ENCODE data around the gene ARHGEF7. TPM values are rescaled to one million over a fixed set of nuclear protein-coding genes. Genes with fewer than 3 reads are reported as not detected.
"Not testable (repeated sequence)": the region's sequence is repeated elsewhere in the genome, so short reads cannot be mapped to it uniquely, and the experiment has no call there.

The ARHGEF7 gene
- total RNA-seq, 1 donor: 52.2 TPM

DNA sequence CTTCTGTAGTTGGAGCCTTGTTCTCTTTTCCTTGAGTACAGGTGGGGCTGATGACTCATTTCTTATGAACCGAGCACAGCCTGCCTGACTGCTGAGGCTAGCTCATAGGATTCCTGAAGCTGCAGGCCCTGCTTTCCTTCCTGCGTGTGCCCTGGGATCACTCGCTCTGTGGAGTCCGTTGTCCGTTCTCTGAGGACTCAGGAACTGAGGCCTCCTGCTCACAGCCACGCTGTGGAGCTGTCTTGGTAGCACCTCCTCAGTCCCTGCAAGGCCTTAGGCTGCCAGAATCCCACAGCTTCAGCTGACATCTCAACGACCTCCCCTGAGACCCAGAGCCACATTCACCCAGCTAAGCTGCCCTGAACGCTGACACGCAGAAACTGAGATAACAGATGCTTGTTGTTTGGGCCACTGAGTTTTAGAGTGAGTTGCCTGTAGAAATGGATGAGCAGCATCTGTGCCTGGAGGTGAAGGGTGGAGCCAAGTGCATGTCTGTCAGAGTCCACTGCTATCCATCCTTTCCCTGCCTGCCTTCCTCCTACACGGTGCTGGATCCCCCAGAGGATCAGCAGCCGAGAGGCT, 72.9 kb downstream of the ARHGEF7 start:
- DNase-seq (ENCODE audit: low read depth): peak; percentile 52
- TF ChIP-seq, protein P1, sequence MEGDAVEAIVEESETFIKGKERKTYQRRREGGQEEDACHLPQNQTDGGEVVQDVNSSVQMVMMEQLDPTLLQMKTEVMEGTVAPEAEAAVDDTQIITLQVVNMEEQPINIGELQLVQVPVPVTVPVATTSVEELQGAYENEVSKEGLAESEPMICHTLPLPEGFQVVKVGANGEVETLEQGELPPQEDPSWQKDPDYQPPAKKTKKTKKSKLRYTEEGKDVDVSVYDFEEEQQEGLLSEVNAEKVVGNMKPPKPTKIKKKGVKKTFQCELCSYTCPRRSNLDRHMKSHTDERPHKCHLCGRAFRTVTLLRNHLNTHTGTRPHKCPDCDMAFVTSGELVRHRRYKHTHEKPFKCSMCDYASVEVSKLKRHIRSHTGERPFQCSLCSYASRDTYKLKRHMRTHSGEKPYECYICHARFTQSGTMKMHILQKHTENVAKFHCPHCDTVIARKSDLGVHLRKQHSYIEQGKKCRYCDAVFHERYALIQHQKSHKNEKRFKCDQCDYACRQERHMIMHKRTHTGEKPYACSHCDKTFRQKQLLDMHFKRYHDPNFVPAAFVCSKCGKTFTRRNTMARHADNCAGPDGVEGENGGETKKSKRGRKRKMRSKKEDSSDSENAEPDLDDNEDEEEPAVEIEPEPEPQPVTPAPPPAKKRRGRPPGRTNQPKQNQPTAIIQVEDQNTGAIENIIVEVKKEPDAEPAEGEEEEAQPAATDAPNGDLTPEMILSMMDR (IDR thresholded peaks at IDR 0.05; ENCODE audit: insufficient read depth, low read depth, low read length): no peak
- H3K4me3 ChIP-seq (ENCODE audit: low read depth, low read length): no peak overlapping the region

DNA sequence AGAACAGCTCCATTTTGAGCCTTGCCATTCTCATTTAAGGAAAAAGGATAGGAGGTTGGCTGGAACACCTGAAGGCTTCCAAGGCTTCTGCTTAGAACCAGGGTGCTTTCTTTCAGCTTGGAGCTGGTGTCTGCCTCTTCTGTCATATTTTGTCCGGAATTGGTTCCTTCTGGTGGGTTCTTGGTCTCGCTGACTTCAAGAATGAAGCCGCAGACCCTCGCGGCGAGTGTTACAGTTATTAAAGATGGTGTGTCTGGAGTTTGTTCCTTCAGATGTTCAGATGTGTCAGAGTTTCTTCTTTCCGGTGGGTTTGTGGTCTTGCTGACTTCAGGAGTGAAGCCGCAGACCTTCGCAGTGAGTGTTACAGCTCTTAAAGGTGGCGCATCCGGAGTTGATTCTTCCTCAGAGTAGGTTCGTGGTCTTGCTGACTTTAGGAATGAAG, 74.0 kb downstream of the ARHGEF7 start:
- not testable (repeated sequence) for H3K4me3 ChIP-seq (ENCODE audit: low read depth, low read length)

DNA sequence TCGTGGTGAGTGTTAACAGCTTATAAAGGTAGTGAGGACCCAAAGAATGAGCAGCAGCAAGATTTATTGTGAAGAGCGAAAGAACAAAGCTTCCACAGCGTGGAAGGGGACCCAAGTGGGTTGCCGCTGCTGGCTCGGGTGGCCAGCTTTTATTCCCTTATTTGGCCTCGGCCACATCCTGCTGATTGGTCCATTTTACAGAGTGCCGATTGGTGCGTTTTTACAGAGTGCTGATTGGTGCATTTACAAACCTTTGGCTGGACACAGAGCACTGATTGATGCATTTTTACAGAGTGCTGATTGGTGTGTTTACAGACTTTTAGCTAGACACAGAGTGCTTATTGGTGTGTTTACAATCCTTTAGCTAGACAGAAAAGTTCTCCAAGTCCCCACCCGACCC, 74.4 kb downstream of the ARHGEF7 start:
- not testable (repeated sequence) for DNase-seq (ENCODE audit: low read depth)

More for the DNA sequence above, 74.0 kb downstream of the ARHGEF7 start:
- not testable (repeated sequence) for DNase-seq (ENCODE audit: low read depth)

DNA sequence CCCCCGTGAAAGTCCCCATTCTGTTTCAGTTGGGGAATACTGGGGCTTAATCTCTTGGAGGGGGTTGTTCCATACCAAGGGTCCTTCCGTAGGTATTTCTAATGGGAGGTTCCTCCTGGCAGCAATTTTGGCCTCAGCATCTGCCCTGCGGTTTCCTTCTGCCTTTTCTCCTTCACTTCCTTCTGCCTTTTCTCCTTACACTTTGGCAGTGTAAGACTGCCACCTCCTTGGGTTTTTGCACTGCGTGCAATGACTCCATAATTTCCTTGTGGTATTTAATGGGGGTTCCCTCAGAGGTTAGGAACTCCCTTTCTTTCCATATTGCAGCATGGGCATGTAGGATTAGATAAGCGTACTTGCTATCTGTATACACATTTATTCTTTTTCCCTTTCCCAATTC, 78.1 kb downstream of the ARHGEF7 start:
- DNase-seq (ENCODE audit: low read depth); H3K4me3 ChIP-seq (ENCODE audit: low read depth, low read length): not testable (repeated sequence)

More for the DNA sequence above, 74.4 kb downstream of the ARHGEF7 start:
- H3K4me3 ChIP-seq (ENCODE audit: low read depth, low read length): not testable (repeated sequence)

DNA sequence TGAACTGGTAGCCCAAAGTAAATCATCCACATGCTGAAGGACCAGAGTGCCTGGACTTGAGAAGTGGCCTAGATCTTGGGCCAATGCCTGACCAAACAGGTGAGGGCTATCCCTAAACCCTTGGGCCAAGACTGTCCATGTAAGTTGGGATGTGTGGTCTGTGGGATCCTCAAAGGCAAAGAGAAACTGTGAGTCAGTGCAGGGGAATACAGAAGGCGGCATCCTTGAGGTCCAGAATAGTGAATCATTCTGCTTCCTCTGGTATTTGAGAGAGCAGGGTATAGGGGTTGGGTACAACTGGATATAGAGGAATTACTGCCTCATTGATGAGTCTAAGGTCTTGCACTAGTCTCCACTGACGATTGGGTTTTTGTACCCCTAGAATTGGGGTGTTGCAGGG, 79.5 kb downstream of the ARHGEF7 start:
- H3K4me3 ChIP-seq (ENCODE audit: low read depth, low read length): not testable (repeated sequence)
- peak; percentile 42 for DNase-seq (ENCODE audit: low read depth)

DNA sequence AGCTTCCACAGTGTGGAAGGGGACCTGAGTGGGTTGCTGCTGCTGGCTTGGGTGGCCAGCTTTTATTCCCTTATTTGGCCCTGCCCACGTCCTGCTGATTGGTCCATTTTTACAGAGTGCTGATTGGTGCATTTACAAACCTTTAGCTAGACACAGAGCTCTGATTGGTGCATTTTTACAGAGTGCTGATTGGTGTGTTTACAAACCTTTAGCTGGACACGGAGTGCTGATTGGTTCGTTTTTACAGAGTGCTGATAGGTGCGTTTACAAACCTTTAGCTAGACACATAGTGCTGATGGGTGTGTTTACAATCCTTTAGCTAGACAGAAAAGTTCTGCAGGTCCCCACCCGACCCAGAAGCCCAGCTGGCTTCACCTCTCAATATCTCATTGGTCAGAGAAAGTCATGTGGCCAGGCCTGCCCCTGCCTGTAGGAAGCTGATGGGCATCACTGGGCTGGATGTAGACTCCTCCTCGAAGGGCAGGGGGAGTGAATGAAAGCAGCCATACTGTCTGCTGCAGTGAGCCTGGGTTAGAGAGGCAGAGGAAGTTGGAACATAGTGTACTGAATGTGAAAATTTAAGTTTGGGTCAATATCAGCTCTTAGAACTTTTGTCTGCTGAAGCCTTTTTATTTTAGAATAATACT, 83.7 kb downstream of the ARHGEF7 start:
- DNase-seq (ENCODE audit: low read depth); H3K4me3 ChIP-seq (ENCODE audit: low read depth, low read length): not testable (repeated sequence)

DNA sequence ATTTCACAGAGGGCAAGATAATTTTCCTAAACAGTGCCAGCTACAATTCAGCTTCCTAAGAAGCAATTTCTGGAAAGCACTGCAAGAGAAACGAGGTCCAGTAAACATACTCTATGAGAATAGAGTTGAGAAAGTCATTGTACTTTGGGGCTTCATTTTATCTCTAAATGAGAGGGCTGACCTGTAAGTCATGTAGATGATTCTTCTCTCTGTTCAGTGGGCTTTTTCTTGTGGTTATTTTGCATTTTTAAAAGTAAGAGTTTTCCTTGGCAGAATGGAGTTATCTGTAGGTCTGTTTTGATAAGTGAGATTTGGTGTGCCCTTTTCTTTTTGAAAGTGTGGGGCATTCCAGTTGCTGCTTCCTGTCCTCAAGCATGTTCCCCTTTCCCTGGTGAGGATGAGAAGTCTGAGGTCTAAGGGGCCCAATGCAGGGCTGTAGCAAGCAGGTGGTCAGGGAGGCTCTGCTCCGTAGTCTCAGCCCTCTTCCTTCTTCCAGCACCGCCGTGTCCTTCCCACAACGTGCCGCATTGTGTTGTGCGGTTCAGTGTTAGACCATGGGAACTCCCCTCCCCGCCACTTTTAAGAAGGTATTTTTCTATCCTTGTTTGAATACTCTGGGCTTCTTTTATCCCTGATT, 86.3 kb downstream of the ARHGEF7 start:
- TF ChIP-seq, protein P1 (IDR thresholded peaks at IDR 0.05; ENCODE audit: insufficient read depth, low read depth, low read length): no peak
- DNase-seq (ENCODE audit: low read depth): no peak
- no peak overlapping the region for H3K4me3 ChIP-seq (ENCODE audit: low read depth, low read length)

DNA sequence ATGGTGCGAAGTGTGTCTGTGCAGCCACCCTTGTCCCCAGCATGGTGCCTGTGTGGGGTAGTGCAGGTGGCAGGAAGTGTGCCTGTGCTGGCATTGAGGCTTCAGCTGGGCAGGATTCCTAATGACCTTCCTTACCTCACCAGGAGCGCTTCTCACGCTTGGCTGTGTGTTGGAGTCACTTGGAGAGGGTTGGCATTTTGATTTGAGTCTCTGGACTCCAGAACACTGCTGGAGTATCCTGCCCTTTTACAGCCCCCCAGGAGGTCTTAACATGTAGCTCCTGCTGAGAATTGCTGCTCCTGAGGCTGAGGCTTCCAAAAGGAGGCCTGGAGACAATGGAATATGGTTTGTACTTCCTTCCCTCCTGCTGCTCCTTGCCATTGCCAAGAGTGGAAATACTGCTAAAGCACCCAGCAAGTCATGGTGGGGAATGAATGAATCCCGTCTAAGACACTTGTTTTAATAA, 87.1 kb downstream of the ARHGEF7 start:
- TF ChIP-seq, protein P1 (IDR thresholded peaks at IDR 0.05; ENCODE audit: insufficient read depth, low read depth, low read length): no peak
- H3K4me3 ChIP-seq (ENCODE audit: low read depth, low read length): no peak overlapping the region

DNA sequence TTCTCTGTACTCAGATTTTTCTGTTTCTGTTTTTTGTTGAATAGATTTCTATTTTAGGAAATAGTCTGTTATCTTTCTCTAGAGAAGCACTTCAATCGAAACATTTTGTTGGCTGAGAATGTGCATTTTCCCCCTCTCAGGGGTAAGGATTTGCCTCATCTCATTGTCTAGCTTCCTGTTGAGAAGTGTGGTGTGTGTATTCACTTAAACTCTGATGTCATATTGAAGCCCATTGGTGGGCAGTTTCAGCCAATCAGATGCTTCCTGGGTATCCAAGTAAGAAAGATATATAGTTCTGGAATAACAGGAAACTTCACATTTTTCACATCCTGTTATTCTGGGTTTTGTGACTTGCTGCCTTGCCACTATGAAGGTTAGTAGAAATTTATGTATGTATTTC, 87.6 kb downstream of the ARHGEF7 start:
- TF ChIP-seq, protein P1 (IDR thresholded peaks at IDR 0.05; ENCODE audit: insufficient read depth, low read depth, low read length): no peak
- no peak overlapping the region for H3K4me3 ChIP-seq (ENCODE audit: low read depth, low read length)
- peak; percentile 82 for DNase-seq (ENCODE audit: low read depth)

More for the DNA sequence above, 87.1 kb downstream of the ARHGEF7 start:
- no peak for DNase-seq (ENCODE audit: low read depth)
